UCSD-AML1 (cell line): ENCODE measurements around the gene CCDC43.
"Not testable (repeated sequence)": the region's sequence is repeated elsewhere in the genome, so short reads cannot be mapped to it uniquely, and the experiment has no call there.

Experiments
- DNase-seq: peaks from one replicate; lab custom pipeline; 2025; ENCODE audit not compliant: unreplicated experiment; lab: John Stamatoyannopoulos, UW

Gene CCDC43, protein sequence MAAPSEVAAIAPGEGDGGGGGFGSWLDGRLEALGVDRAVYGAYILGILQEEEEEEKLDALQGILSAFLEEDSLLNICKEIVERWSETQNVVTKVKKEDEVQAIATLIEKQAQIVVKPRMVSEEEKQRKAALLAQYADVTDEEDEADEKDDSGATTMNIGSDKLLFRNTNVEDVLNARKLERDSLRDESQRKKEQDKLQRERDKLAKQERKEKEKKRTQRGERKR

DNA sequence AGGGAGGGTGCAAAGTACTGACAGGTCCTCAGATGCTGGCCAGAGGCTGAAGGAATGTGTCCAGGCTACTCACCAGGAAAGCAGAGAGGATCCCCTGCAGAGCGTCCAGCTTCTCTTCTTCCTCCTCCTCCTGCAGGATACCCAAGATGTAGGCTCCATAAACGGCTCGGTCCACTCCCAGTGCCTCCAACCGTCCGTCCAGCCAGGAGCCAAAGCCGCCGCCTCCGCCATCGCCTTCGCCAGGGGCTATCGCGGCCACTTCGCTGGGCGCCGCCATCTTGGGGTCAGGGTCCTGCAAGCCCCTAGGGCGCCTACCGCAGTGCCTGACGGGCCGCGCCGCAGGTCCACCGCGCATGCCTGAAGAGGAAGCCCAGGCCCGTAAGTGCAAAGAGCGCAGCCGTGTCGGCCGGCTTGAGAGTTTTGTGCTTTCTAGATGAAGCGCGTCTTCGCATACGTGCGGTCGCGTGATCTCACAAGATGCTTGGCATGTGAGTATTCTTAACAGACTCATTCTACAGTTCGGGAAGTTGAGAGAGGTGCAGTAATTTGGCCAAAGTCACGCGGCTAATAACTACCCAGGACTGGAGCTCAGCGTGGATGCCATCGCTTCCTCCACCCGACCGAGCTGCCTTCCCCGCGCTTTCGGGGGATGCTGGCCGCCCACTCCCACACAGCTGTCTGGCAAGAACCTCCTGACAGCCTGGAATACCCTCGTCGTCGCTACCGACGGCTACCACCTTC is at the start of gene CCDC43:
Gene CCDC43 (minus strand): TSS at position 300 of the 741 bp plus-strand sequence. CDS start 23 bp downstream, at position 277.
- peak; percentile 92 for DNase-seq

DNA sequence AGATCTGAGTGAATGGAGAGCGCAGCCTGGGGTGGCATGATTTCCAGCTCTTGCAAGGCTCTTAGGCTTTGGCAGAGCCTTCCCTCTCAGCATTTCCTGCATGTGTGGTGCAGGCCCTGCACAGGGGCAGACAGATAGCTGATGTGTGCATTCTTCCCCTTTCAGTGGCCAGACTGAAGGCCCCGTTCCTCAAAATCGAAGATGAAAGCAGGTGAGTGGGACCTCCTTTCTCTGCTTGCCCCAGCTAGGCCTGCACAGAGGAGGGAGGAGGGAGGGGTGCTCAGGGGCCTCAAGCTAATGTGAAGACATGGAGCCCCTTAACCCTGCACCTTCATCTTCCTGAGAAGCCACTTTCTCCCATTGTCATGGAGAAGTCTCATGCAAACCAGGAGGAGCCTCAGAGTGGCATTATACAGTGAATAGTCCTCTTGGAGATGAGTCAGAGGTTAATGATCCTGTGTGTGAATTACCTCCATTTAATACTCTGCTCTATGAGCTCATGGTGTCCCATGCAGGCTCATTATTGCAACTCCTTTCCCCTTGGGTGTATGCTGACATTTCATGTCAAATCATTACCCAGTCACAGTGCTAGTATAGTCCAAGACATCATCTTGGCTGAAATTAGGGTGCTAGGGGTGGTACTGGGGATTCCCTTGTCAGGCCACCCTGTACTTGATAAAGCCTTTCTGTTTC is 48.8 kb upstream of the CCDC43 start:
- DNase-seq, result no peak

DNA sequence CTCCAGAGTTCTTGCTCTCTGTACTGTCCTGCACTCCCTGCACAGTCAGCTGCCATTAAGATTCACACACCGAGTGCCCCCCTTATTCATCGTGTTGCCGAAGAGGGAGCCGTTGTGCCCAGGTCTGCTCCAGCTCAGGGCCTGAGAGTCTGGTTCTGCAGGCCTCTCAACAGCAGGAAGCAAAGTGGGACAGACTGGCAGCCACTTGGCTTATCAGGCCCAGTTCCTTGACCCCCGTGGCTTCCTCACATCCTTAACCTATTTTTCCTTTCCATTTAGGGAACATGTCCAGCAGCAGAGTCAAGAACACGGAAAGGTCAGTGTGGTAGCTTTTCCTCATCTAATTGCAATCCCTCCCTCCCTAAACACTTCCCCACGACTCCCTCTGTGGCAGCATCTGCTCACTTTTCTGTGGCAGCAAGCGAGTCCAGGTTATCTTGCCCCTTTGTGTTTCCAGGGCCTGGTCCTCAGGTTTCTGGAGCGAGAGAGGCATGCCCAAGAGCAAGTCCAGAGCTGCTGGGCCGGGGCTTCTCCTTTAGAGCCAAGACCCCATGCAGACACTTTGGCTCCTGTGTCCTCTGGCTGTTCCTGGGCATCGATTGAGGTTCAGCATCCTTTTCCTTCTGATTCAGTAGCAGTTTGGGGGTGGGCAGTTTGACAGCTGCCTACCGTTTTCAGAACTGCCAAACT is 47.1 kb upstream of the CCDC43 start:
- DNase-seq, result no peak

DNA sequence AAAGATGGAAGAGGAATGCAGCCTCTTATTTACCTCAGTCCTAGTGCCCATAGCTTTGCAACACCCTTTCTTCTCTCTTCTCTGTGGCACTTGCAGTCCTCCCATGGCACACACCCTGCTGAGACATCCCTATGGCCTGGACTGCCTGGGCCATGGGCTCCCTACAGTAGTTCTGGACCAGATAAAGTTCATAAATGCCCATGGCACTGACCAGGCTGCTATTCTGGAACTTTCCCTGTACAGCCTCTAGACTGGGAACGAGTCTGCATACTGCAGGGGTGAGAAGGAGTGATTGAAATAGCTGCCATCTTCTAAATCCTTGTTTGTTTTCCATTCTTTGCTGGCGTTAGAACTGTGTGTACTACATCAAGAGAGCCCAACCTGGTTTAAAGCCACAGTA is 44.7 kb upstream of the CCDC43 start:
- DNase-seq, result no peak

DNA sequence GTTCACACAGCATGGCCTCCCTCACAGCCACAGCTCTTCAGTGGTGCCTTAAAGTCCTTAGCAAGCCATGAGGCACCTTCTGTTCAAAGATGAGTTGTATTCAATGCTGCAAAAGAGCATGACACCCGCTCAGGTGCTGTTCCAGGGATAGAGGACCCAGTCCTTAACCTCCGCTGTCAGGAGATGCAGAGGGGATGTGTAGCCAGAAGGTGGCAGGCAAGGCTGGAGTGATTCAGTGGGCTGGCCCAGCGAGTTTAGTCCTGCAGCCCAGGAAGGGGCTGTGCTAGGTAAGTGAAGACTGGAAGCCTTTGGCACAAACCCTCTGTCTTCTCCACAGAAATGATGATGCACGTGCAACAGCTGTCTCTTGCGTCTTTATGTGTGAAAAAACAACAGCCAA is 44.2 kb upstream of the CCDC43 start:
- DNase-seq, result peak; percentile 31

DNA sequence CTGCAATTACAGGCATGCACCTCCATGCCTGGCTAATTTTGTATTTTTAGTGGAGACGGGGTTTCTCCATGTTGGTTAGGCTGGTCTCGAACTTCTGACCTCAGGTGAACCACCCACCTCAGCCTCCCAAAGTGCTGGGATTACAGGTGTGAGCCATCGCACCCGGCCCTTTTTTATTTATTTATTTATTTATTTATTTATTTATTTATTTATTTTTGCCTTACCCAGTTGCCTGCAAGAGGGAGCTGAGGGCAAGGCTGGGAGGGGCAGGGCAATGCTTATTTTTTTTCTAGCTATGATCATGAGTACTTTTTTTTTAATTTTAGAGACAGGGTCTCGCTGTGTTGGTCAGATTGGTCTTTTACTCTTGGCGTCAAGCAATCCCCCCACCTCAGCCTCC is 36.5 kb upstream of the CCDC43 start:
- not testable (repeated sequence) for DNase-seq

DNA sequence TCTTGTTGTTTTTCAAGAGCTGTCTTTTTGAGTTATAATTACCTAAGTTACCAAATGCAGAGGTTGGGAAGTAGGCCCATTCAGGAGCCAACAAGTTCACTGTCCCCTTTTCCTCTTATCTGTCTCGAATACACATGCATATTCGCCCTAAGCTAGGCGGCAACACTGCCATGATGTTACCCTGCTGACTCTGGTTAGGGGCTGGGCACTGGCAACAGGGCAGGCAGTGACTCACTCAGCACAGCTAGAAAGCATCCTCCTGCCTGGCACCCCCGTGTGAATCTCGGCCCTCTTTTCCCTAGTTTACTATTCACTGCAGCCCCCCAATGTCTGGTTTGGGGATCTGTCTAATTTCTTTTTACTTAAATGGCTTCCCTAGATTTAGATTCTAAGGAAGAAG is 32.7 kb upstream of the CCDC43 start:
- no peak for DNase-seq

DNA sequence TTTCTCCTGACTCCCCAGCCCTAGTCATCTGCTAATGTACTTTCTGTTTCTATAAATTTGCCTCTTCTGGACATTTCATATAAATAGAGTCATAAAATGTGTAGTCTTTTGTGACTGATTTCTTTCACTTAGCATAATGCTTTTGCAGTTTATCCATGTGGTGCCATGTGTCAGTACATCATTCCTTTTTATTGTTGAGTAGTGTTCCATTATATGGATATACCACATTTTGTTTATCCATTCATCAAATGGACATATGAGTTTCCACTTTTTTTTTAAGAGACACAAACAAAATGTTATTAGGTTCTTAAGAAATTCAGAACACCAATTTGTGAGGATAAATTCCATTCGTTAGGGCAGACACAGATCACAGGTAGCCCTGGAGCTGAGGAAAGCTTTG is 29.9 kb upstream of the CCDC43 start:
- DNase-seq, result no peak

DNA sequence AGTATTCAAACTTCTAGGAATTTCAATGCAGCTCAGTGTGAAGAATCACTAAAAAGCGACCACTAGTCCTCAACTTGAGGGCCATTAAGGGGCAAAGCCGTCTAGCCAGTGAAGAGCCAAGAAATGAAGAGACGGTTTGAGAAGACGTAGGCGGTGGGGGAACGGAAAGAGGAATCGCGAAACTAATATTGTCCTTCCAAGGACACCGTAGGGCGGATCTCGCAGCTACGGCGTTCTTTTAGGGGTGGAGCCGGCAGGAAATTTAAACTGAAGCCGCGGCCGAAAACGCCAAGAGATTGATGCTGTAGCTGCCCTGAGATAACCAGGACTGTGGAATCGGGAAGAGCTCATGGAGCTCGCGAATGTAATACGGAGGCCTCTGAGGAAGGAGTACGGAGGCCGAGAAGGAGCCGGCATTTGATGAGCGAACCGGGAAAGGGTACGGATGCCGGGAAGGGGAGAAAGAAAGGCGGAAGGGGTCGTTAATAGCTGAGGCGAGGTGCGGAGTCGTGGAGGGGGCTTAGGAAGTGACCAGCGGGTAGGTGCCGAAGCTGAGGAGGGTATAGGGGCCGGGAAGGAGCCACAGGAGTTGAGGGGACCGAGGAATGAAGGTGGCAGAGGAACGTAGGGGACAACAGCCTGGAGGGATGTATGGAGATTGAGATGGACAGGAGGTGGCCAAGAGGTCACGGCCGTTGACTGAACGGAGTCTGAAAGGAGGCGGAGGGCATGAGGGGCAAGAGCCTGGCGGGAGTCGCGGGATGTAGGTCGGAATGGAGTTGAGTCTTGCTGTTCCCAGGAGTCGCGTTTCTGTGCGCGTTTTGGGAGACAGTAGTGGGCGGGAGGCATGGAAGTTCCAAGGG is 19.1 kb upstream of the CCDC43 start, which contains the start of gene DBF4B:
Gene DBF4B (plus strand): TSS at position 265 of the 863 bp plus-strand sequence. CDS start 156 bp downstream, at position 421.
- peak; percentile 80 for DNase-seq

DNA sequence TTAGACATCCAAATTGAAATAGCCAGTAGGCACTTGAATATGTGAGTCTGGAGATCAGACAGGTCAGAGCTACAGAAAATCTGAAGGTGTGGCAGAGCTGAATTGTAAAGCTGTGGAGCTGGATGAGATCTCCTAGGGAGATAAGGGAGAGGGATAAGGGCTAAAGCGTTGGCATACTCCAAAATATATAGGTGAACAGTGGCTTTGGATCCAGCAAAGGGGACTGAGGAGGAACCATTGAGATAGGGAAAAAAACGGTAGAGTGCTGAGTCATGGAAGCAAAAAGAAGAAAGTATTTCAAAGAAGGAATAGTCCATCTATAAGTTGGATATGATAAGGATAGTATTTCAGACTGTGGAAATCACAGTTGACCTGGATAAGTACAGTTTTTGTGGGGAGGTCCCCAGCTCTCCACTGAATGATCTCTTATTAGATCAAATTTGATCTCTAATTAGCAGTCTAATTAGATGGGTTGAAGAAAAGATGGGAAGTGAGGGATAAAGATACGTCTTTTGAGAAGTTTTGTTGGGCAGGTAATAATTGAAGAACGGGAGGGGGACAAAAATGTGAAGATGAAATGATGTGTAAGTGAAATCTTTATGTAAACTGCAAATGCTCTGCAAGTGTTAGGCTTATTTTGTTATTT is 18.3 kb upstream of the CCDC43 start:
- no peak for DNase-seq

DNA sequence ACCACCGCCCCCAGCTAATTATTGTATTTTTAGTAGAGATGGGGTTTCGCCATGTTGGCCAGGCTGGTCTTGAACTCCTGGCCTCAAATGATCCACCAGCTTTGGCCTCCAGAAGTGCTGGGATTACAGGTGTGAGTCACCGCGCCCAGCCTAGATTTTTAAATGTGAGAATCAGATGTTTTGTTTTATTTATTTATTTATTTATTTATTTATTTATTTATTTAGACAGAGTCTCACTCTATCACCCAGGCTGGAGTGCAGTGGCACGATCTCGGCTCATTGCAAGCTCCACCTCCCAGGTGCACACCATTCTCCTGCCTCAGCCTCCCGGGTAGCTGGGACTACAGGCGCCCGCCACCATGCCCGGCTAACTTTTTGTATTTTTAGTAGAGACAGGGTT is 10.7 kb upstream of the CCDC43 start:
- not testable (repeated sequence) for DNase-seq

DNA sequence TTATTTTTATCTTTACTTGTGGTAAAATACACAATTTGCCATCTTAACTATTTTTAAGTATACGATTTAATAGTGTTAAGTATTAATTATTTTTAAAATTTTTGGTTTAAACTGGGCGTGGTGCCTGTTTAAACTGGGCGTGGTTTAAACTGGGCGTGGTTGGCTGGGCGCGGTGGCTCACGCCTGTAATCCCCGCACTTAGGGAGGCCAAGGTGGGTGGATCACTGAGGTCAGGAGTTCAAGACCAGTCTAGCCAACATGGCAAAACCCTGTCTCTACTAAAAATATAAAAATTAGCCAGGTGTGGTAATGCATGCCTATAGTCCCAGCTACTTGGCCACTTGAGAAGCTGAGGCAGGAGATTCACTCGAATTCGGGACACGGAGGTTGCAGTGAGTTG is 4.0 kb upstream of the CCDC43 start:
- DNase-seq, result no peak

DNA sequence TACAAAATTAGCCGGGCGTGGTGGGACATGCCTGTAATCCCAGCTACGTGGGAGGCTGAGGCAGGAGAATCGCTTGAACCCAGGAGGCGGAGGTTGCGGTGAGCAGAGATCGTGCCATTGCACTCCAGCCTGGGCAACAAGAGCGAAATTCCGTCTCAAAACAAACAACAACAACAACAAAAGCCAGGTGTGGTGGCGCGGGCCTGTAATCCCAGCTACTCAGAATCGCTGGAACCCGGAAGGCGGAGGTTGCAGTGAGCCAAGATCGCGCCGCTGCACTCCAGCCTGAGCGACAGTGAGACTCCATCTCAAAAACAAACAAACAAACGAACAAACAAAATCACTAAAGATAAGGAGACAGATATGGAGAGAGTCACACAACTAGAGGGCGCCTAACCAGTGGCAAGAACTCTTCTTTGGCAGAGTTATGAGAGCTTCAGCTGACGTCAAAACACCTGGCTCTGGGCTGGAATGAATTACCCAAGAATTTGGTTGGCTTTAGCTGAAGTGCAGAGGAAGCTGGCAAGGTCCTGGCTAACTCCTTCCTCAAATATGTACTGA is 1.2 kb upstream of the CCDC43 start:
- DNase-seq, result not testable (repeated sequence)

DNA sequence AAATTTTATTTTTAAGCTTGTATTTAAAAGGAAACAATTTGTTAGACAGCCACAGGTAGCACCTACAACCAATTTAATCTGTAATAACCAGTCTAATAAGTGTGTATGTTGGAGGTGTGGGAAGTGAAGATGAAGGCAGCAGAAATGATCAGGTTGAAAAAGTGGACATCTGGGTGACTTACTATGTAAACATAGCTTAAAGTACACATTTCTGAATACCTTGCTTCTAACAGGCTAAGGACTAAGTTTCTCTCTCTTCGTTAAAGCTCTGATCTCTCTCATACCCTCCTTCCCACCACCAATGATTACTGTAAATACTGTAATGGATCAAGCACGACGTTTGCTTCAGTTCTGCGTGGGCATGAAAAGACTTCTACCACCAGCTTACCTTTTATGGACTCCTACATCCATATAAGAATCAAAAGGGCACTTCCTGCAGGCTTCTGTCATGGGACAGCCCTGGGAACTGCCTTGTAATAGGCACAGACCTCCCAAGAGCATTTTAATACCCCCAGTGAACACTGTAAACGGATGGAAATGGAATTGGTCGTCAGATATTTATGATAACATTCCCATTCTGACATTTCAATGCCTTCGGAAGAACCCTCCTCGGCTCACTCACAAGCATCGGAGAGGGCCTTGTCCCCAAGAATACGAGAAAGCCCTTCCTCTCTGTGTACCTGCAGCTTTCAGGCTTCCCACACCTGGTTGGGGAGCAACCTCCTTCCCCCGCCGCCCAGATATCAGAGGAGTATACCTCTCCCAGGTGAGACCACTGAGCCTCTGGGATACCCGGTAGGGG is 700 bp downstream of the CCDC43 start:
- no peak for DNase-seq

DNA sequence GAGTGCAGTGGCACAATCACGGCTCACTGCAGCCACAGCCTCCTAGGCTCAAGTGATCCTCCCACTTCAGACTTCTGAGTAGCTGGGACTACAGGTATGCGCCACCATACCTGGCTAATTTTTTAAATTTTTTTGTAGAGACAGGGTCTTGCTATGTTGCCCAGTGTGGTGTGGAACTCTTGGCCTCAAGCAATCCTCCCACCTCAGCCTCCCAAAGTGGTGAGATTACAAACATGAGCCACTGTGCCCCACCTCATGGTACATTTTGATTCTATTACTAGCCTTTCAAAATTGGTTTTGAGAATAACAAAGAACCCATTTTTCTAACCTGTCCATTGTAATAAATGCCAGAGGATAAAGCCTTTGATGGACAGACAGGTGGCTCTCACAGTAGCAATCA is 1.4 kb downstream of the CCDC43 start:
- DNase-seq, result no peak

DNA sequence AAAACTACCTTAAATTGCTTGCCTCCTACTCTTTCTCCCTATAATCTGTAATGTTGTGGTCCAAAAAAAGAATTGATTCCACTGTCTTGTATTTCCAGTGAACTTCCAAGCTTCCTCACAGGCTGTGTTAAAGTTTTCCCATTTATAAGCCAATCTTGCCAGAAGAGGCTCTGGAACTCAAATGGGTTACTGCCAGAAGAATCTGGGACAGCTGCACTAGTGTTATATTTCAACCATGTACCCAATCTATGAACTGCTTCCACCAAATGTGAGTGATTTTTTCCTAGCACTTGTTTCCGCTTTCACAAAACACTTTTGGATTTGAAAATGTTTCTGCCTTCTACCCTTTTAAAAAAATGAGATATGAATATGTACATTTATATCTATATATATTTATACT is 1.8 kb downstream of the CCDC43 start:
- DNase-seq, result no peak

DNA sequence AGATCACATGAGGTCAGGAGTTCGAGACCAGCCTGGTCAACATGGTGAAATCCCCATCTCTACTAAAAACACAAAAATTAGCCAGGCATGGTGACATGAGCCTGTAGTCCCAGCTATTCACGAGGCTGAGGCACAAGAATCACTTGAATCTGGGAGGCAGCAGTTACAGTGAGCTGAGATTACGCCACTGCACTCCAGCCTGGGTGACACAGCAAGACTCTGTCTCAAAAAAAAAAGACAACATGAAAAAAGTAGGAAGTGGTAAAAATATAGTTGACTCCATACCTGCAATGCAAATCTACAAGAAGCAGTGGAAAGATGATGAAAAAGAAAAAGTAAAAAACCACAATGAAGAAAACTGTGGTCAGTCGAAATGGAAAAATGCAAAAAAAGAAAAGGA is 6.3 kb downstream of the CCDC43 start:
- DNase-seq, result not testable (repeated sequence)

DNA sequence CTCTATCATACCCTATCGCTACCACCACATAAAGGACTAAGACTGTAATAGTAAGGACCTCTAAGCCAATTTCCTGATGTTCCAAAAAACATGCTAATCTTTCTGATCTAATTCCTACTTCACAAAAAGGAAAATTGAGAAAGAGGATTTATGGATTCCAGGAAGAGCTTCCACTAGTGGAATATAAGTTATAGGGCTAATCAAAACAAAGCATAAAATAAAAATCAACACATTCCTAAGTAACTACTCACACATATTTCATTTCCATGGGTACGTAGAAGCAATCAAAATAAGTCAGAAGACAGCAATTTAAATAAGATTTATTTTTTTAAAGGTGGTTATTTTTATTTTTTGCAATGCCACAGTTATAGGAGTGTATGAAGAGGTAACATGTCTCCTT is 12.4 kb downstream of the CCDC43 start:
- DNase-seq, result no peak

DNA sequence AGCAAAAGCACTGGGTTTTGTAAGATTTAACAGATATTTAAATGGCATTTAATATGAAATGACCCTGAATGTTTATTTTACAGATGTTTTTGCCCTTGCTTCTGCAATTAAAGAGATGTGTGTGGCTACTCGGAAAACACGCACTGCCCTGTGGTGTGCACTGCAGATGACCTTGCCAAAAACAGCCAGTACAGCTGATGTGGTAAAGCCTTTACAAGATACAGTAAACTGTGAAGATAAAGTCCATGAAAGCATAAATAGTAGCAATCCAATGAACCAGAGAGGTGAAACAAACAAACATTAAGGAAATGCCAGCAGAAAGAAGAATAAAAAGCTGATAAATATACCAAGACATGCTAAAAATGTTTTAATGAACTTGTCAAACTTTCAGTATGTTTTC is 15.7 kb downstream of the CCDC43 start:
- DNase-seq, result no peak
